ENCODE data around the gene NHERF1.

The NHERF1 gene

DNA sequence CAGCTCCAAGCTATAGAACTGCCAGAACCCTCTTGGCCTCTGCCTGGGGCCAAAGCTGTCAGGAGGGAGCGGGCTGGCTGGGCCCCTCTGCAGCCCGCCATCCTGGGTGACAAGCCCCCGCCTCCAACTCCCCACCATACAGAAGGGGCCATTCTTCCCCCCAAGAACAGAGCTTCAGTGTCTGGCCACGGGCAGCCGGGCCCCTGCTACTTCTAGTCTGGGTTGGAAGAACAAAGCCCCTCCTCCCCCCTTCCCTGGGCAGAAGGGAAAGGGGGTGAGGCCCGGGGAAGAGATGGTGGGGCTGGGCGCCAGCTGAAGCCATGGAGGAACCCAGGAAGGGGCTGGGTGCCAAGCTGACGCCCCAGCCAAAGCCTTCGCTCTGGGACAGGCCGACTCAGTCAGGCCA lies 18.7 kb downstream of the NHERF1 start:
- DNase-seq (ENCODE audit: low read depth in 2 of 2, low spot score in 1 of 2), result no peak

- no peak for DNase-seq (ENCODE audit: low read depth in 2 of 2, low spot score in 1 of 2)
Measured at GRCh38 chr17:74768069-74768762, 19.8 kb downstream of the NHERF1 start.

DNA sequence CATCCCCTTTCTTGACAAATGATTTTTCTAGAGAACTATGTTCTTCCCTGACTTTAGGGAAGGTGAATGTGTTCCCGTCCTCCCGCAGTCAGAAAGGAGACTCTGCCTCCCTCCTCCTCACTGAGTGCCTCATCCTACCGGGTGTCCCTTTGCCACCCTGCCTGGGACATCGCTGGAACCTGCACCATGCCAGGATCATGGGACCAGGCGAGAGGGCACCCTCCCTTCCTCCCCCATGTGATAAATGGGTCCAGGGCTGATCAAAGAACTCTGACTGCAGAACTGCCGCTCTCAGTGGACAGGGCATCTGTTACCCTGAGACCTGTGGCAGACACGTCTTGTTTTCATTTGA lies 20.3 kb downstream of the NHERF1 start:
- DNase-seq (ENCODE audit: low read depth in 2 of 2, low spot score in 1 of 2), result no peak

DNA sequence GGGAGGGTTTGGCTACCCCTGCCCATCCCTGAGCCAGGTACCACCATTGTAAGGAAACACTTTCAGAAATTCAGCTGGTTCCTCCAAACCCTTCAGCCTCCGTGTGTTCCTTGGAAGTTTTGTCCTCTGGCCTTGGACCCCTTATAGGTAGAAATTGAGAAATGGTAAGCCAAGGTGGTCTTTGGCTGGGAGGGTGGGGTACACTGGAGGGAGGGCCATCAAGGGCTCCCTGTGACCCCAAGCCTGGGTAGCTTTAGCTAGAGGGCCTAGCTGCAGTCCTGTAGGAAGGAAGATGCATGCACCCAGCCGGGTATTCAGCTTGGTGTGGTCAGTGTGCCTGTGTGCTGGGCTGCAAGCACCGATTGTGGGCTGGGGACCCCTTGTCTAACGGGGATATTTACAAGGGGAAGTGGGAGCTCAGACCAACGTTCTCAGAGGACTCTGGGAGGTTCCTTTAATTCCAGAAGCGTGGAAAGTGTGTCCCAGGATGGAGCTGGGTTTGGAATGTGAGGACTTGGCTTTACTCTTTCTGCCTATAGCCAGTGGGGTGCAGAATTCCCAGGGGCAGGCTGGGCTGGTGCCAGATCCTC lies 20.9 kb downstream of the NHERF1 start:
- no peak for DNase-seq (ENCODE audit: low read depth in 2 of 2, low spot score in 1 of 2)

DNA sequence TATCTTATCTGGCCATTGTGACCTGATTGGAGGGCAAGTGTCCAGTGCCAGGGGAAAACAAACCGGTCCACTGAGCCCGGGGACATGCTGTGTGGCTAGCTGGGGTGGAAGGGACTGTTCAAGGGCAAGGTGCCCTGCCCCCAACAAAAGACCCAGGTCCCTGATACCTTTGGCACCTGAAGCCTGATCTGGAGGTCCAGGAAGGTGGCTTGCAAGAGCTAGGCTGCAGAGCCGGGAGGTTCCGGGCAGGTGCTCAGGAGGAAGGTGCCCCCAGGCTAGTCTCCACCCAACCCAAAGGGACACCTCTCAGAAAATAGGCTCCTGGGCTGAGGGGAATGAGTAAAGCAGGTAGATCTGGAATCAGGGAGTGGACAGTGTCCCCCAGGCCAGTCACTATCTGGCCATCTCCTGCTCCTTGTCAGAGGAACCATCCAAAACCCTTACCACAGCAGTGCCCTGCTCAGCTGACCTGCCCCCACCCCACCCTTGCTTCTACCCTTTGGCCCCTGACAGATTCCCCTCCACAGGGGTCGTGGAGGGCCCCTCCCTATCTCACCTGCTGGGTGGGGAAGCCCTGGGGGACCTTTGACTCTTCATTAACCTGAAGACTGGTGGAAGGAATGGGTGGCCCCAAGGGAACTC lies 21.5 kb downstream of the NHERF1 start:
- no peak for DNase-seq (ENCODE audit: low read depth in 2 of 2, low spot score in 1 of 2)

- peak in 1 of 2 donors; percentile 61 for DNase-seq (ENCODE audit: low read depth in 2 of 2, low spot score in 1 of 2)
Measured at GRCh38 chr17:74770498-74771318, 22.3 kb downstream of the NHERF1 start.

DNA sequence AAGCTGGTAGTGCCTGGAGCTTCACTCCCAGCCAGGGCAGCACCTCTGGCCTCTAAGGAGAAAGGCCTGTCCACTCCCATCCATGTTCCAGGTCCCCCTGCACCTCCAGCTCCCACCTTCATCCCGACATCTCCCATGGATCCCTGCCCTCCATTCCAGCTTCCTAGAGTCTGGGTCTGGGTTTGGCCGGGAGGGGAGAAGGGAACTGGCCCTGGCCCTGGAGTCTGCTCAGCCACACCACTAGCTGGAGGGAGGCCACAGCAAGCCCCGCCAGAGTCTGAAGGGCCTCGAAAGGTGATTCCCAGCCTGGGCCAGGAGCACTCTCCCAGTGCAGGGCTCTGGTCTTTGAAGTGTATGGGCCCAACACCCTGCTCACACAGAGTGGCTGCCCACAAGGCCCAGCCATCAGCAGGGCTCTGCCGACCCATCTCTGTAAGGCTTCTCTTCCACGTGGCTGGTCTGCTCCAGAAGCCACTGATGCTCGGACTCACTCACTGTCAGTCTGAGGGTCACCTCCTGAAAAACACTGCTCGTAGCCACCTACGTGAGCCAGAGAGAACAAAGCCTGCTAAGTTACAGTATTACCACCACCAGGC lies 23.0 kb downstream of the NHERF1 start:
- DNase-seq (ENCODE audit: low read depth in 2 of 2, low spot score in 1 of 2), result no peak

DNA sequence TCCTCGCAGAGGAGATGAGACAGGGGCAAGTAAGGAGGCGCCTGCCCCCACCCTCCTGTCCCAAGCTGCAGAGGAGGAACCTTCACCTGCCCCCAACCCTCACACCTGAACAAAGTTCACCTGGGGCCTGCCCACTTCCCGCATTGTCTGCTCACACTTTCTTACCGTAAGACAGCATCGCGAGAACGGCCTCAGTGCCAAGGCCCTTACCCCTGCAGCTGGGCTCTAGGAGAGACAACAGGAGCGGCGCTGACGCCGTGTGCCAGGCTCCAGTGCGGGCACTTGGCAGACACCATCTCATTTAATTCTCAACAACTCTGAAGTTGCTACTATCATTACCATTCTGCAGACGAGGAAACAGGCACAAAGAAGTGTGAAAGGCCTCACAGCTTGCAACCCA lies 23.6 kb downstream of the NHERF1 start:
- DNase-seq (ENCODE audit: low read depth in 2 of 2, low spot score in 1 of 2), result no peak

- no peak for DNase-seq (ENCODE audit: low read depth in 2 of 2, low spot score in 1 of 2)
Measured at GRCh38 chr17:74773414-74773813, 25.0 kb downstream of the NHERF1 start.

DNA sequence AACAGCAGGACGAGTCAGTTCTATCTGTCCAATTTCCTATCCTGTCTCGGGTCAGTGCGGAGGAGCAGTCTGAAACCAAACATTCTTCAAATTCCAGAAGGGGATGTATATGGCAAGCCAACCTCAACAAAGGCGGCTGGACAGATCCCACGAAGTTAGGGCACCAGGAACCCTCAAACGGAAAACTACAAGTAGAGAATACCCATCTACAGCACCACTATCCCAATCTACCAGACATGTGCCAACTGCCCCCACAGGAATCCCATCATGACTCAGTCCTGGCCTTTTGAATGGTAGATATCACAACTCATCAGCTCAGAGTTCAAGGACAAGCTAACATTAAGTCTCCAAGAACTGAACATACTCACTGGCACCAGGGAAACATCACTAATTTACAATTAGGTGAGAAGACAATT lies 25.5 kb downstream of the NHERF1 start:
- no peak for DNase-seq (ENCODE audit: low read depth in 2 of 2, low spot score in 1 of 2)

DNA sequence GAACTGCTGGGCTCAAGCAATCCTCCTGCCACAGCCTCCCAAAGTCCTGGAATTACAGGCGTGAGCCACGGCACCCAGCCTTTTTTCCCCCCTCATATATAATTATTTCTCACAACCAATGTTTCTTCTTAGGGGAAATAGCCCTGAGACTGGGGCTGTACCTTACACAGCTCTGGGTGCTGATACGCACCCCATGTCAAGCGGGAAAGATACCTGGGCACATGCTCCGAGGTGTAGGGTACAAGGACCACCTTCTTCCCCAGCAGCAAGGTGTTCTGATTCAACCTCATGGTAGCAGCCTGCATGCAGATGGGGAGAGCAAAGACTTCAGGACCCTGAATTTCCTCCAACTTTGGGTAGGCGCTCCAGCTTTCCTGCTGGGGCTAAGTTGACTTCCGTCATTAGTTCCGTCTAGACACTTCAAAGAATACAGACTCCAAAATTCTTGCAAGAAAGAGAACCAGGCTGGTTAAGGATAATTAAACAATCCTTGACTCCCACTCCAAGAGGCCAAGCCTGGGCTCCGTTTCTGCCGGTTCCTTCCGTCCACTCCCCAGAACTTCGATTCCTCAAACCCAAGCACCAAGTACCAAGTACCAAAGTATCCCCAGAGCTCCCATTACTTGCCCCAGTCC lies 27.1 kb downstream of the NHERF1 start:
- DNase-seq (ENCODE audit: low read depth in 2 of 2, low spot score in 1 of 2), result no peak

DNA sequence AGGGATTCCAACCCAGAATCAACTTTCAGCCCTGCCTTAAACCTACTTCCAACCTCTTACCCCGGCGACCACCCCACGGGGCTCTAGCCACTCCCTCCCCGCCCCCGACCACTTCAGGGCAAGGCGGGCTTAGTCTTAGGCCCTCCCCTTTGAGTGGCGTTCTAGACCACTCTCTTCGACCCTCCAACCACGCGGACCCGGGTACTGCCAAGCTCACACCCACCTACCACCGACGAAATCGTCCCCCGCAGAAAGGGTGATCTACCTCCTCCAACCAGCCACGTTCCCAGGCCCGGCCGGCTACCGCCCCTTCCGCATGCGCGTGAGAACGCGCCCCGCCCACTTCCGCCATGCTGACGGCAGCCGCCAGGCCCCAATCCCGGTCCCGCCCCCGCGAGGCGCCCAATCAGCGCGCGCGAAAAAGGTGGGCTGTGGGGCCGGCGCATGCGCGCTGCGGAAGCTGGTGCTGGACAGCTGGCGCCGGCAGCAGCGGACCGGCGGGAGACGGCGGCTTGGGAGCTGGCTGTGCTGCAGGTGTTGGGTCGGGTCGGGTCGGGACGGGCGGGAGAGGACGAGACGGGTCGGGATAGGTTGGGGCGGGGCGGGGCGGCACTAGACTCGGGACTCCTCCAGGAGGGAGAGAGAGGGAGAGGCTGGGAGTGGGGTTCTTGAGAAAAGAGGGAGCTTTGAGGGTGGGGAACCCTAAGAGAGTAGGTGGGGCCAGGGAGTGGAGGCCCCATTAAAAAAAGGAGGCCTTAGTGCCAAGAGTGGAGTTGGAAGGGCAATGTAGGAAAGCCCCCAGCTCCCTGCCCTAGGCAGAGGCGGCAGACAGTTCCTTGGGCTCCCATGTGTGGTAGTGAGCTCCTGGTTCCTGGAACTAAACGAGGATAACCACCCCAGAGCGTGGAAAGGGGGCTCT lies 27.9 kb downstream of the NHERF1 start, which contains the start of gene NAT9:
Gene NAT9, minus strand, starts transcription at position 302 of the 919 bp plus-strand sequence. CDS start 647 bp downstream, outside the sequence.
- peak; percentile 98 to 99 for DNase-seq (ENCODE audit: low read depth in 2 of 2, low spot score in 1 of 2)

GRCh38 chr17:74776990-74777389 lies 28.6 kb downstream of the NHERF1 start:
- no peak for DNase-seq (ENCODE audit: low read depth in 2 of 2, low spot score in 1 of 2)

GRCh38 chr17:74777901-74778515 lies 29.6 kb downstream of the NHERF1 start:
- no peak for DNase-seq (ENCODE audit: low read depth in 2 of 2, low spot score in 1 of 2)

- DNase-seq (ENCODE audit: low read depth in 2 of 2, low spot score in 1 of 2), result no peak
Measured at GRCh38 chr17:74778960-74779359, 30.5 kb downstream of the NHERF1 start.

- no peak for DNase-seq (ENCODE audit: low read depth in 2 of 2, low spot score in 1 of 2)
Measured at GRCh38 chr17:74779501-74779900, 31.1 kb downstream of the NHERF1 start.

DNA sequence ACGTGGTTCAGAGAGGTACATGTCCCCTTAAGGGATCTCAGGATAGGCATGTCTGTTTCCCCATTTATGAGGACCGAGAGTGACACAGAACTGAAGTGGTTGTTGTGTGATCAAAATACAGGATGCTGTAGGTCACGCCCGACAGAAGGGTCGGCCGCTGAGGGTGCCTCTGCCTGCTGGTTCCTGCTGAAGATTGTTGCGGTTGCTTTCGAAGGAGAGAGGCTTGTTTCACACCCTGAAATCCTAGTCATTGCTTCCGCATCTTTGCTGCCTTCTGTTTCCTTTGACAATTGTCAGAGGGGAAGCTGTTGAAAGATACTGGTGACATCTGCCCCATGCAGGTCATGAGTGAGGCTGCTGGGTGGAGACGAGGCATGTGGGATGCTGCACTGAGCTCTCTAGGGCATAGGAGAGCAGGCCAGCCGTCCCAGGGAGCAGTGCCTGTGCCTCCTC lies 31.5 kb downstream of the NHERF1 start:
- DNase-seq (ENCODE audit: low read depth in 2 of 2, low spot score in 1 of 2), result no peak

DNA sequence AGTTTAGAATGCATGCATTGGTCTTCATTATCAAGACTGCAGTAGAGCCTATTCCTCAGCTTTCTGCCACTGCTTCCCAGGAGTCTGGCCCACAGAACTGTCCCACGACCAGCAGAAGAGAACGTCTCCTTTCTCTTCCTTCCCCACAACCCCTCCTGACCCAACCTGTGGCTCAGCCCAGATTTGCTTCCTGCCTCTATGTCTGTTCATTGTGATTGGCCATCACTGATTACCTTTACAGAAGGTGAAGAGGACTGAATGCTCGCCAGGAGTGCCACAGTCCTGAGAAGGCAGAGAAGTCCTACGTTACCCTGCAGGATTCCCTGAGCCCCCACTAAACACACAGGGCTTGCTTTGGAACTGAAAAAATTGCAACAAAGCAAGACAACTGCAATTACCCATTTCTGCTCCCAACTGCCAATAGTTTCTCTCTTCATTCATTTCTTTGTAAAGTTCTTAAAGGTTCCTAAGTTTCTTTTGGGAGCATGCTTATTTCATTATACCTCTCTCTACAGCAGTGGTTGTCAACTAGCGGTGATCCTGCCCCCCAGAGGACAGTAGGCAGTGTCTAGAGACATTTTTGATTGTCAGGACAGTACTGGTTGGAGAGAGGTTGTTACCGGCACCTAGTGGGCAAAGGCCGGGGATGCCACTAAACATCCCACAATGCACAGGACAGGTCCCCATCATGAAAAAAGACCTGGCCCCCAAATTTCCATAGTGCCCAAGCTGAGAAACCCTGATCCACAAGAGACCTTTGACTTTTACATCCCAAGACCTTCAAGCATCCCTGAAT lies 32.2 kb downstream of the NHERF1 start:
- DNase-seq (ENCODE audit: low read depth in 2 of 2, low spot score in 1 of 2), result no peak
